ACC112 (cell line): ENCODE measurements around the gene PDE3B.
"Not testable (repeated sequence)": the region's sequence is repeated elsewhere in the genome, so short reads cannot be mapped to it uniquely, and the experiment has no call there.

Source experiments
- H2AFZ ChIP-seq: fragments of 200-600 bp; sonication (generic); one replicate; pipeline ENCODE4 v1.6.0; 2017; ENCODE audit warnings: antibody characterized with exemption, low read length; ENCODE audit not compliant: unreplicated experiment
- H3K27ac ChIP-seq: fragments of 200-600 bp; sonication (generic); 2 replicates; pipeline ENCODE4 v1.5.1; 2014; ENCODE audit warnings: low read depth, mild to moderate bottlenecking, antibody characterized with exemption, low read length, moderate library complexity
- H3K27me3 ChIP-seq: fragments of 200-600 bp; sonication (generic); 2 replicates; pipeline ENCODE4 v1.6.1; 2014; ENCODE audit warnings: mild to moderate bottlenecking, antibody characterized with exemption, low read length, moderate library complexity, mixed read lengths; ENCODE audit not compliant: insufficient read depth
- H3K36me3 ChIP-seq: fragments of 200-600 bp; sonication (generic); 2 replicates; pipeline ENCODE4 v1.6.1; 2016; ENCODE audit warnings: mild to moderate bottlenecking, antibody characterized with exemption, low read length, moderate library complexity, mixed read lengths; ENCODE audit not compliant: insufficient read depth
- H3K4me1 ChIP-seq: fragments of 200-600 bp; sonication (generic); one replicate; pipeline ENCODE4 v1.6.1; 2016; ENCODE audit warnings: low read length, mixed read lengths; ENCODE audit not compliant: insufficient read depth, unreplicated experiment, control insufficient read depth
- H3K4me3 ChIP-seq: fragments of 200-600 bp; sonication (generic); 2 replicates; pipeline ENCODE4 v1.5.1; 2014; ENCODE audit warnings: mild to moderate bottlenecking, low read depth, low read length
- H3K79me2 ChIP-seq: fragments of 200-600 bp; sonication (generic); one replicate; pipeline ENCODE4 v1.6.0; 2016; ENCODE audit warnings: low read length; ENCODE audit not compliant: control insufficient read depth, unreplicated experiment, insufficient read depth

The PDE3B gene

GRCh38 chr11:14705067-14705466 lies 61.5 kb downstream of the PDE3B start:
- H3K27me3 ChIP-seq: peaks cover 27% of the 10 kb centered on the region
- no peak overlapping the region for H2AFZ ChIP-seq
- no peak overlapping the region for H3K27ac ChIP-seq
- H3K79me2 ChIP-seq: no peaks in the 10 kb centered on the region
- no peaks in the 10 kb centered on the region for H3K4me1 ChIP-seq
- H3K4me3 ChIP-seq: no peak overlapping the region
- no peaks in the 10 kb centered on the region for H3K36me3 ChIP-seq

DNA sequence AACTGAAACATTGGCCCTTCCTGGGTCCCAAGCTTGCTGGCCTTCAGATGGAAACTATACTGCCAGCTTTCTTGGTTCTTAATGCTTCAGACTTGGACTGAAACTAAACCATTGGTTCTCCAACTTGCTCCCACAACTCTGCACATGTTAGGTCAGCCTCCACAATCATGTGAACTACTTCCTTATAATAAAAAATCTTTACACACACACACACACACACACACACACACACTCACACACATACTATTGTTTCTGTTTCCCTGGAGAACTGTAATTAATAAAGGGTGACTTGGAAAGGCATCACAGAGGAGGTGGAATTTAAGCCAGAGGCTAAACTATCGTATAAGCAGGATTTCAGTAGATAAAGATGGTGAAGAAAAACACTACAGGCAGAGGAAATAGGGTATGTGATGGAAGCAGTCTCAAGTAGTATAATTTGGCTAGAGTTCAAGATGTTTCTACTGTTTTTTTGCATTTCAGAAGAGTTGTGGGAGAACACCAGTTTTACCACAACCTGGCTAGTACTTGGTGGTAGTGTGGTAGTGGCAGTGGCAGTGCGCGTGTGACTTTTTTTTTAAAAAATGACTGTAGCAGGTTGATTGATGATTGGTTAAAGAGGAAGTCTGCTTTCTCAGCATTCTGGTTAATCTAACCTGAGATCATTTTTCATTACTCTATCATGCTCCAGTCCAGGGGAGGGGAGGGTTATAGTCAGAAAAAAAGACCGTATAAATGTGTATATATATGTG lies 70.1 kb downstream of the PDE3B start:
- Histone ChIP-seq H3K27ac (no peak overlapping the region), H3K36me3 (no peaks in the 10 kb centered on the region), H3K79me2 (no peaks in the 10 kb centered on the region), H3K27me3 (peaks cover 9% of the 10 kb centered on the region; the same call in 1 of the 2 replicates), H2AFZ (no peak overlapping the region), H3K4me3 (no peak overlapping the region), H3K4me1 (no peaks in the 10 kb centered on the region)

DNA sequence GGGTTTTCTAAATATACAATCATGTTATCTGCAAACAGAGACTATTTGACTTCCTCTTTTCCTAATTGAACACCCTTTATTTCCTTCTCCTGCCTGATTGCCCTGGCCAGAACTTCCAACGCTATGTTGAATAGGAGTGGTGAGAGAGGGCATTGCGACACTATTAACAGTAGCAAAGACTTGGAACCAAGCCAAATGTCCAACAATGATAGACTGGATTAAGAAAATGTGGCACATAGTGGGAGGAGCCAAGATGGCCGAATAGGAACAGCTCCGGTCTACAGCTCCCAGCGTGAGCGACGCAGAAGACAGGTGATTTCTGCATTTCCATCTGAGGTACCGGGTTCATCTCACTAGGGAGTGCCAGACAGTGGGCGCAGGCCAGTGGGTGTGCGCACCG lies 72.1 kb downstream of the PDE3B start:
- H3K4me3 ChIP-seq, H3K79me2 ChIP-seq, H3K27ac ChIP-seq, H3K4me1 ChIP-seq, H3K27me3 ChIP-seq, H3K36me3 ChIP-seq, H2AFZ ChIP-seq: not testable (repeated sequence)

DNA sequence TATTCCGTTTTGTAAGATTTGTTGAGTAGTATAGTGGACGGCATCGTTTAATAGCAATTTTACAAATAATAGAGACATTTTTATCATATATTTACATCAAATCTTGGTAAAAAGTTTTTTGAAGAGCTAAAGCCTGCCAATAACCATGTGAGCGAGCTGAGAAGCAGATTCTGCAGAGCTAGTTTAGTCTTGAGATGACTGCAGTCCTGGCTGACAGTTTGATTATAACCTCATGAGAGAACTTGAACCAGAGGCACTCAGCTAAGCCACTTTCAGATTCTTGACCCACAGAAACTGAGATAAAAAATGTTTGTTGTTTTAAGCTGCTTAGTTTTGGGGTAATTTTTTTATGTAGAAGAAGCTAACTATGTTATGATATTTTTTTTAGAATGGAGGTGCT lies 78.9 kb downstream of the PDE3B start:
- no peaks in the 10 kb centered on the region for H3K36me3 ChIP-seq
- H3K4me1 ChIP-seq: no peaks in the 10 kb centered on the region
- no peak overlapping the region for H3K27ac ChIP-seq
- H3K4me3 ChIP-seq: no peak overlapping the region
- no peak overlapping the region for H2AFZ ChIP-seq
- no peaks in the 10 kb centered on the region for H3K79me2 ChIP-seq
- H3K27me3 ChIP-seq: peaks cover 16% of the 10 kb centered on the region

- H3K27me3 ChIP-seq: peaks cover 27% of the 10 kb centered on the region
- H3K27ac ChIP-seq: no peak overlapping the region
- no peaks in the 10 kb centered on the region for H3K36me3 ChIP-seq
- H2AFZ ChIP-seq: no peak overlapping the region
- H3K4me3 ChIP-seq: no peak overlapping the region
- H3K79me2 ChIP-seq: no peaks in the 10 kb centered on the region
- no peaks in the 10 kb centered on the region for H3K4me1 ChIP-seq
Measured at GRCh38 chr11:14725150-14725549, 81.5 kb downstream of the PDE3B start.

DNA sequence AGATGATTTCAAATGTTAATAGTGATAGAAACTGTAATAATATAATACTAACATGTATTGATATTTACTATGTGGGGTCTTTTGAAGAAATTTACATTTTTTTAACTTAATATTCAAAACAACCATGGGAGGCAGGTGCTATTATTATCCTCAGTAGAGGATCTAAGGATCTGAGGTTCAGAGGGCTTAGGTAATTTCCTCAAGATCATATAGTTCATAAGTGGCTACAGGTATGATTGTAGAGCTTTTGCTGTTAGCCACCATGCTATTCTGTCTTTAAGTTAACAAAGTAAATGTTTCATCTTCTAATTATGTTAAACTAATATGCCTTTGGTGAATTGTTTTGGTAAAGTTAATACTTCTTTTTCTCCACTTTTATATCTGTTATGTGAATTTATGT lies 83.6 kb downstream of the PDE3B start:
- H3K79me2 ChIP-seq: no peaks in the 10 kb centered on the region
- H3K36me3 ChIP-seq: no peaks in the 10 kb centered on the region
- H3K4me1 ChIP-seq: no peaks in the 10 kb centered on the region

DNA sequence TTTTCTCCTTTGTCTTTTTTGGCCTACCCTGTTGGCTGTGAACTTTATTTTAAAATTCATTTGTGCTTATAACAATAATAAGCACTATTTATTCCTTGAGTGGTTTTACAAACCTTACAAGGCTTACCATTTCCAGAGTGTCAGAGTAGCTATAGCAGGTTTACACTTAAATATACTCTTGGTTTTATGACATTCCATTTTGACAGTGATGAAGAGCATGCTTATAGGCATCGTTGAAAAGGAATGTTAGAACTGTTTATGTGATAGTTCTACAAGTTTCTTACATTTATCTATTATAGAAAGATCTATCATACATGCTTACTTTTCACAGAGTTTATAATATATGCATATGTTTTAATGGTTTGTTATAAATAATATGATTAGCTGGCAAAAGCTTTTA lies 84.1 kb downstream of the PDE3B start:
- H3K27me3 ChIP-seq: peaks cover 38% of the 10 kb centered on the region
- no peak overlapping the region for H3K27ac ChIP-seq
- no peaks in the 10 kb centered on the region for H3K4me1 ChIP-seq
- H3K36me3 ChIP-seq: no peaks in the 10 kb centered on the region
- H3K79me2 ChIP-seq: no peaks in the 10 kb centered on the region
- H2AFZ ChIP-seq: no peak overlapping the region
- no peak overlapping the region for H3K4me3 ChIP-seq

More for the DNA sequence above, 83.6 kb downstream of the PDE3B start:
- Histone ChIP-seq H2AFZ (no peak overlapping the region), H3K27ac (no peak overlapping the region), H3K4me3 (no peak overlapping the region), H3K27me3 (peaks cover 33% of the 10 kb centered on the region)

DNA sequence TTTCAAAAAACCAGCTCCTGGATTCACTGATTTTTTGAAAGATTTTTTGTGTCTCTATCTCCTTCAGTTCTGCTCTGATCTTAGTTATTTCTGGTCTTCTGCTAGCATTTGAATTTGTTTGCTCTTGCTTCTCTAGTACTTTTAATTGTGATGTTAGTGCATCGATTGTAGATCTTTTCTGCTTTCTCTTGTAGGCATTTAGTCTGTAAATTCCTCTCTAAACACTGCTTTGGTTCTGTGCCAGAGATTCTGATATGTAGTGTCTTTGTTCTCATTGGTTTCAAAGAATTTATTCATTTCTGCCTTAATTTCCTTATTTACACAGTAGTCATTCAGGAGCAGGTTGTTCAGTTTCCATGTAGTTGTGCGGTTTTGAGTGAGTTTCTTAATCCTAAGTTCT lies 96.9 kb downstream of the PDE3B start:
- H3K4me1 ChIP-seq, H2AFZ ChIP-seq, H3K4me3 ChIP-seq, H3K36me3 ChIP-seq, H3K79me2 ChIP-seq, H3K27ac ChIP-seq: not testable (repeated sequence)
- H3K27me3 ChIP-seq: peaks cover 23% of the 10 kb centered on the region

- H3K79me2 ChIP-seq: no peaks in the 10 kb centered on the region
Measured at GRCh38 chr11:14741195-14741594, 97.6 kb downstream of the PDE3B start.

DNA sequence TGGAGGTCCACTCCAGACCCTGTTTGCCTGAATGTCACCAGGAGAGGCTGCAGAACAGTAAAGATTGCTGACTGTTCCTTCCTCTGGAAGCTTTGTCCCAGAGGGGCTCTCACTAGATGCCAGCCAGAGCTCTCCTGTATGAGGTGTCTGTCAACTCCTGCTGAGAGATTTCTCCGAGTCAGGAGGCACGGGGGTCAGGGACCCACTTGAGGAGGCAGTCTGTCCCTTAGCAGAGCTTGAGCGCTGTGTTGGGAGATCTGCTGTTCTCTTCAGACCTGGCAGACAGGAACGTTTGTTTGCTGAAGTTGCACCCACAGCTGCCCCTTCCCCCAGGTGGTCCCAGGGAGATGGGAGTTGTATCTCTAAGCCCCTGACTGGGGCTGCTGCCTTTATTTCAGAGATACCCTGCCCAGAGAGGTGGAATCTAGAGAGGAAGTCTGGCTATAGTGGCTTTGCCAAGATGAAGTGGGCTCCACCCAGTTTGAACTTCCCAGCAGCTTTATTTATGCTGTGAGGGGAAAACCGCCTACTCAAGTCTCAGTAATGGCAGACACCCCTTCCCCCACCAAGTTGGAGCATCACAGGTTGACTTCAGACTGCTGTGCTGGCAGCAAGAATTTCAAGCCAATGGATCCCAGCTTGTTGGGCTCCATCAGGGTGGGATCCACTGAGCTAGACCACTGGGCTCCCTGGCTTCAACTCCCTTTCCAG lies 99.4 kb downstream of the PDE3B start:
- Histone ChIP-seq H3K79me2 (no peaks in the 10 kb centered on the region), H3K27ac (no peak overlapping the region), H3K4me1 (no peaks in the 10 kb centered on the region), H2AFZ (no peak overlapping the region), H3K27me3 (peaks cover 18% of the 10 kb centered on the region), H3K36me3 (no peaks in the 10 kb centered on the region), H3K4me3 (no peak overlapping the region)

More at GRCh38 chr11:14741195-14741594, 97.6 kb downstream of the PDE3B start:
- Histone ChIP-seq H3K27ac (no peak overlapping the region), H3K27me3 (peaks cover 18% of the 10 kb centered on the region), H3K4me1 (no peaks in the 10 kb centered on the region), H2AFZ (no peak overlapping the region), H3K36me3 (no peaks in the 10 kb centered on the region), H3K4me3 (no peak overlapping the region)

DNA sequence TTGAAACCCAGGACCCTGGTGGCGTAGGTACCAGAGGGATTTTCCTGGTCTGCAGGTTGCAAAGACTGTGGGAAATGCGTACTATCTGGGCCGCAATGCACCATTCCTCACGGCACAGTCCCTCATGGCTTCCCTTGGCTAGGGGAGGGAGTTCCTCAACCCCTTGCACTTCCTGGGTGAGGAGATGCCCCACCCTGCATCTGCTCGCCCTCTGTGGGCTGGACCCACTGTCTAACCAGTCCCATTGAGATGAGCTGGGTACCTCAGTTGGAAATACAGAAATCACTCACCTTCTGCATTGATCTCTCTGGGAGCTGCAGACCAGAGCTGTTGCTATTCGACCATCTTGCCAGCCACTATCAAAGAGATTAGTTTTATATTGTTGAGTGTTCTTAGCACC lies 100.1 kb downstream of the PDE3B start:
- H3K27ac ChIP-seq, H3K79me2 ChIP-seq, H3K36me3 ChIP-seq, H3K4me1 ChIP-seq, H3K4me3 ChIP-seq, H2AFZ ChIP-seq: not testable (repeated sequence)
- H3K27me3 ChIP-seq: peaks cover 18% of the 10 kb centered on the region
